Endothelial cell of hepatic sinusoid (primary cell): ENCODE data around the gene RIMS4.

ENCODE experiments used
- in situ Hi-C: cut with HindIII; loops from 2 replicates; pipeline ENCODE4 v1.10.0; 2017; ENCODE audit warnings: low sequenced_read_pairs

Gene RIMS4

DNA sequence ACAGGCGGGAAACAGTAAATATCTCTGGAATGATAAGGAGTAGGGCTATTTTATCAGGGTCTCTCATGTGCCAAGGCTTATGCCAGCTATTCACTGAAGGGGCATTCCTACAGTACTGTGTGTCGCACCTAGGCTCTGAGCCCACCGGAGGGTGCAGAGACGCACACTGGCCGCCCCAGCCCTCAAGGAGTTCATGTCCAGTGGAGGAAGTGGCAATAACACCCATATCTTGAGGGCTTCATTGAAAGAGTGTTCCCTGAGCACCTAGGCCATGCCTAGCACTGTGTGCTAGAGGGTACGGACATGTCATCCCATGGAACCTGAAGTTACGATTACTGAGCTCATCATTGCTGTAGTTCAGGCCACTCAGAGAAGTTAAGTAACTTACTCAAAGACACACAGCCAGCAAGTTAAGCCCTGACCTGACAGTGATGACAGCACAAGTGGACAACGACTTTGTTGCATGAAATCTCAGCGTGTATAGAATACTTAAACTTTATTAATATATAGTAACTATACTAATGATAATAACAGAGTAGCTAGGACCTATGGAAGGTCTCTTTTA, 86.5 kb downstream of the RIMS4 start:
- in situ Hi-C loops, result no loop called here

DNA sequence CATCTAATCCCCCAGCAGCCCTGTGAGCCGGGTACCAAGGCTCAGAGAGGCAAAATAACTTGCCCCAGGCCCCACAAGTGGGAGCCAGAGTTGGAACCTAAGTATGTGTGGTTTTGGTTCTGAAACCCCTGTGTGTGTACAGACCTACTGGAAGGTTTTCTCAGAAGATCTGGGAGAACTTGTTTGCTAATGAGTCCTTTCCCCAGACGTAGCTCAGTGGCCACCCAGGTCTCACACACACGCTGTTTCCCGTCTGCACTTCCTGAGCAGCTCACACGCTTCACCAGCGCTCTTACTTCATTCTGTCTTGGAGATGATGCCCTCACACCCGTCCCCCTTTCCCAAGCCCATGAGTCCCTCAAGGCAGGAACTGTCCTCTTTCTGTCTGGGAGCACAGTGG, 87.0 kb downstream of the RIMS4 start:
- in situ Hi-C loops, result no loop called here

GRCh38 chr20:44722990-44723389, 87.4 kb downstream of the RIMS4 start:
- in situ Hi-C loops, result no loop called here

GRCh38 chr20:44721785-44722054, 88.6 kb downstream of the RIMS4 start:
- in situ Hi-C loops, result no loop called here

- in situ Hi-C loops, result no loop called here
Measured at GRCh38 chr20:44720997-44721784, 89.2 kb downstream of the RIMS4 start.

DNA sequence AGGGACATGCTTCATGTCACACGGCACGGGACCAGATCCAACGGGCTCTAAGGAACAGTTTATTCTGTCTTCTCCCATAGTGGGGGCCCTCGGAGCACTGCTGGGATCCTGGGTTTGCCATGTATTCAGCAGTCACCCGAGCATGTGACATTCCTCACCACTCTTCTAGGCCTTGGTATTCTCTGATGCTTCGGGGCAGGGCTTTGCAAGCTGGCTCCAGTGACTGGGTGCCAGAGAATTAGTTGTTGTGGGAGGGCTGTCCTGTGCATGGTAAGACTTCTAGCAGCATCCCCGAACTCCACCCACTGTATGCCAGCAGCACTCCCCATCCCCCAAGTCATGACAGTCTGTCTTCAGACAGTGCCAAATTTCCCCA, 89.7 kb downstream of the RIMS4 start:
- in situ Hi-C loops, result no loop called here

GRCh38 chr20:44719841-44720240, 90.5 kb downstream of the RIMS4 start:
- in situ Hi-C loops, result no loop called here

- in situ Hi-C loops, result no loop called here
Measured at GRCh38 chr20:44717986-44718385, 92.4 kb downstream of the RIMS4 start.

DNA sequence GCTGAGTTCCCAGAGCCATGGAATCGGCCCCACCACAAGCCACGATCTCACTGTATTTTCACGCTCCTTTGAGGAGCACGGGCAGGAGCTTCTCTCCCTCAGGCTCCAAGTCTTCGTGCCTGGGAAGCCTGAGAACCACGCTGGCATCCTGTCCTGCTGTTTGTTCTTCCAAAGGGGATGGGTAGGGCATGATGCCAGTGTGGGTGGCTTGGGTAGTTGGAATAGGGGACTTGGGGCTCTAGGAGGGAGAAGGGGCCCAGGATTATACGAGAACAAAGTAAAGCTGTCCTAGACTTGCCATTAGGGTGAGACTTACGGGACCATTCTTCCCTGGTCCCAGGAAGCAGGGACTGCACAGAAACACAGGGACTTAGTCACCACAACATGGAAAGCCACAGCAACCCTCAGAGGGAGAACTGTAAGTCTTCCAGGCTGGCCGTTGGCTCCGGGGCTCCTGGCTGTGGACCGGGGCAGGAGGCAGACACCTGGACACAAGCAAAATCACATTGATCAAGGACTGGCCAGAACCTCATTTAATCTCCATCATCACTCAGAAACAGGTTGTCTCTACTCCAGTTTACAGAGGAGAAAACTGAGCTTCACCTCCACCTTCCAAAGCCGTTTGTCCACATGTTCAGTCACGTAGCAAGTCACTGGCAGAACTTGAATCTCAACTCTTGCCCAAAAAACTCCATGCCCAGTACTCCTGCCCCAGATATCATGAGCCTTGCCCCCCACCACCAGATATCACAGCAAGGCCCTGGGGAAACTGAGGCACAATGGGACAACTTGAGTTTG, 93.8 kb downstream of the RIMS4 start:
- in situ Hi-C loops, result no loop called here

DNA sequence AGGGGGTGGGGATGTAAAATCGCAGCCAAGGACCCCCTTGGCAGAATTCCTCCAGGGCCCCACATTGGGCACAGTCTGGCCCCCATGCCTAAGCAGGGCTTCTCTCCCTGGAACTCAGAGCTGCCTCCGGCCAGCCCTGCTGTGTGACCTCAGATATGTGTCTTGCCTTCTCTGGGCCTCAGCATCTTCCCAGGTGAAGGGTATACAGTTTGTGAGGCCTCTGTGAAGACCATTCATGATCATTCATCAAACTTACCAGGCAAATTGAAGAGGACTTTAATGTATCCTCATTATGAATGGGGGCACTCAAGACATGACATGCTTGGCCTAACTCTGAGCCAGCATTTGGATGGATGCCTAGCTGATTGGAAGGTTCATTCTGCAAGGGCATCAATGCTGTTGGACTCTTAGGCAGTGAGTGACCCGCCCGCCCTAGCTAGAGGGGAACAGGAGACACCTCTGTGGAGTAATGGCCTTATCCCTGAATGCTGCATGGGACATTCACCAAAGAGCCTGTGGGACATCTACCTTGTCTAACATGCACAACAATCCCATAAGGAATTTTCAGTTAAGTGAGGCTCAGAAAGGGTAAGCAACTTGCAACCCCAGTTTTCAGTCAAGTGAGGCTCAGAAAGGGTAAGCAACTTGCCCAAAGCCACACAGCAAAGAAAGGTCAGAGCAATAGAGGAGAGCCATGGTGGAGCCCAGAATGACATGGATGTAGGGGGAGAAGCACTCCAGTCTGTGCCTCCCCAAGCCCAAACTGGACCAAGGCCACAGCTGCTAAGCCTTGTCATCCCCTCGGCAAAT, 94.6 kb downstream of the RIMS4 start:
- in situ Hi-C loops, result no loop called here

- in situ Hi-C loops, result no loop called here
Measured at GRCh38 chr20:44714701-44715498, 95.4 kb downstream of the RIMS4 start, which contains the start of gene CCN5. Gene CCN5 (plus strand): TSS chr20:44715369. CDS start chr20:44715391, 22 bp downstream.

- in situ Hi-C loops, result no loop called here
Measured at GRCh38 chr20:44714102-44714700, 96.1 kb downstream of the RIMS4 start.

DNA sequence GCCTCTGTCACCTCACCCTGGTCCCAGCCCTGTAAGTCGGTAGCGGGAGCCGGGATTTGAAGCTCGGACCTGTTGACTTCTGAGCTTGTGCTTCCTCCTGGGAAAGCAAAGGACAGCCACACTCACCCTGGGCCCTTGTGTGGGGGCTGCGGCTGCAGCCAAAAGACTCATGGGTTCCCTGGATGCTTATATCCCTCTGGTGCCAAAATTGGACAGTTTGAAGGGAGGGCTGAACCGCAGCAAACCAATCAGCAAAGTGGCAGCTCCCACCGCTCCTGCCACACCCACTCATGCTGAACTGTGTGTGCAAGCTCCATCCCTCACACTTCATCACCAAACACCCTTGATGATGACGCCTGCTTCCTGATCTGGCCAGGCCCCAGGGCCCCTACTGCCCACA, 99.1 kb downstream of the RIMS4 start:
- in situ Hi-C loops, result no loop called here

- in situ Hi-C loops, result no loop called here
Measured at GRCh38 chr20:44709797-44710196, 100.5 kb downstream of the RIMS4 start.

DNA sequence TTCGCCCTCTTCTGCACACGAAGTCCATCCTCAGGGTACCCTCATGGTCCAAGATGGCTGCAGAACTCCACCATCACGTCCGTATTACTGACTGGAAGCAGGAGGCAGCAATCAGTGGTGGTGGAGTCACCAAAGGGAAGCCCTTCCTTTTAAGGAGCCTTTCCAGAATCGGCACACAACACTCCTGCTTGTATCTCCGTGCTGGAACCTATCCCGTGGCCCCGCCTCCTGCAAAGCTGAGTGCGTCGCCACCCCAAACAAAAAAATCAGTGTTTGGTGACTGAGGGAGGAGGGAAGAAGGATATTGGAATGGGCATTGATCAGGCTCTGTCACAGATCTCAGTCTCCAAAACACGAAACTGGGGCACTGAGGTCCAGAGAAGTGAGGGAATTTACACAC, 101.0 kb downstream of the RIMS4 start:
- in situ Hi-C loops, result no loop called here

- in situ Hi-C loops, result no loop called here
Measured at GRCh38 chr20:44707018-44707579, 103.2 kb downstream of the RIMS4 start.

DNA sequence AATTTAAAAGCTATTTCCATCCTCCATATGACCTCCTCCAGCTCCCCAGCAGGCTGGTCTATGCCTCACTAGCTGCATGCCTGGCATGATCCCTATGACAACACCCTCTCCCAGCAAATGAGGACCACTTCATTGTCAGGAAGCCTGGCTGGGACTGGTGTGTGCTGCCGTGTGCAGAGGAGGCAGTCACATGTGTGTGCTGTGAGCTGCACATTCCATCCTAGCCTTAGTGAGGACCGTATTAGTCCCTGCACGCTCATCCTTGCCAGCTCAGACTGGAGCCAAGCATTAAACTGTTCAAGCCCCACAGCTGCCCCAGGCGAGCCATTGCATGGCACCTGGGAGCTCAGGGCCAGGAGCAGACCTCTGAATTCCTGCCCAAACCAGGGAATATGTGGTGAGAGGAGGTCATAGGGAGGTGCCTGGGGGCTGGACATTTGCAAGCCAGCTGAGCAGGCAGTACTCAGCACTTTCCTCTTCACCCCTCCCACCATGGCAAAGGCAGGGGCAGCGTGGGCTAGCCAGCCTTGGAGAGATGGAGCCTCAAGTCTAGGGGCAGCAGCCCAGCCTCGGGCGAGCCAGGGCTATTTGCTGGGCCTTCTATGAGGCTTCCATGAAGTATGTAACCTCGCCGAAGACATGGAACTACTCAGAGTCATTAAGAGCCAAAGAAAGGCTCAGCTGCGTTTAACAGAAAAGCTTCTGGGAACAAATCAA, 103.9 kb downstream of the RIMS4 start:
- in situ Hi-C loops, result no loop called here

GRCh38 chr20:44705364-44706094, 104.8 kb downstream of the RIMS4 start:
- in situ Hi-C loops, result no loop called here
